NCI-H2196 treated with DMSO at 0.1 percent for 48 hours (cell line): ENCODE results near the gene SPDEF.

Source experiments
- DNase-seq: peaks from one replicate; lab custom pipeline; 2025; ENCODE audit not compliant: unreplicated experiment; lab: John Stamatoyannopoulos, UW

Gene SPDEF

DNA sequence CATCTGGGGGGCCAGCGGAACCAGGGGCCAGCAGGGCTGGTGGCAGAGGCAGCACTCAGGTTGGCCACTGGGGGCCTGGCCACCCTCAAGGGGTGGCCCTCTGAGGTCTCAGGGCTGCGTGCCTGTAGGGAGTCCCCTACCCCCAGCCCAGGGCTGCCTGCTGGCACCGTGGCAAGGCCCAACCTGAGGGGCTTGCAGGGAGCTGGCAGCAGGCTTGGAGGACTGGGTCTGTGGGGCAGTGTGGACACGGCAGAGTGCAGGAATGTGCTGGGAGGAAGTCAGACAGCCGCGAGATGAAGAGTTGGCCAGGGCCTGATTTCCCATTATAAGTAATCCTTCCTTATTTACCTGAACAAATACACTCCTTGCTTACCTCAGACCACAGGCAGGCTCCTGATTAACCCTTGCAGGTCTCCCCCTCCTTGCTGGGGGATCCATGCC lies at the start of gene SPDEF:
SPDEF (minus strand) TSS at position 299 of the 441 bp plus-strand sequence. CDS start 11,874 bp downstream, outside the sequence.
- DNase-seq, result peak; percentile 29

DNA sequence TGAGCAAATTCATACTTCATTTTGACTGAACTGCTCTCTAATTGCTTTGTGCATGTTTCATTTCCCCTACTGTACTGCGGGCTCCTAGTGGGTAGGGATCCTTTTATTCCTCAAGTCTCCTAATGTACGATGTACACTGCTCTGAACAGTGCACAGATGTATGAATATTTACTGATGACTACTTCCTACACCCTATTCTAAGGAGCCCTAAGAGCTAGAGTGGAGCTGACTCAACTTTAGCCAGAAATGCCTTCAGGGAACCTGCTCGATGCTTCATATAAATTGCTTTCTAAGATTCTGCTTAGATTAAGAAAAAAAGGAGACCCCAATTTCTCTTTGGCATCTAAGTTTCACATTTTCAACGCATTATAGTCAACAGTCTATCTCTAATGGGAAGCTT lies 47.6 kb upstream of the SPDEF start:
- no peak for DNase-seq

DNA sequence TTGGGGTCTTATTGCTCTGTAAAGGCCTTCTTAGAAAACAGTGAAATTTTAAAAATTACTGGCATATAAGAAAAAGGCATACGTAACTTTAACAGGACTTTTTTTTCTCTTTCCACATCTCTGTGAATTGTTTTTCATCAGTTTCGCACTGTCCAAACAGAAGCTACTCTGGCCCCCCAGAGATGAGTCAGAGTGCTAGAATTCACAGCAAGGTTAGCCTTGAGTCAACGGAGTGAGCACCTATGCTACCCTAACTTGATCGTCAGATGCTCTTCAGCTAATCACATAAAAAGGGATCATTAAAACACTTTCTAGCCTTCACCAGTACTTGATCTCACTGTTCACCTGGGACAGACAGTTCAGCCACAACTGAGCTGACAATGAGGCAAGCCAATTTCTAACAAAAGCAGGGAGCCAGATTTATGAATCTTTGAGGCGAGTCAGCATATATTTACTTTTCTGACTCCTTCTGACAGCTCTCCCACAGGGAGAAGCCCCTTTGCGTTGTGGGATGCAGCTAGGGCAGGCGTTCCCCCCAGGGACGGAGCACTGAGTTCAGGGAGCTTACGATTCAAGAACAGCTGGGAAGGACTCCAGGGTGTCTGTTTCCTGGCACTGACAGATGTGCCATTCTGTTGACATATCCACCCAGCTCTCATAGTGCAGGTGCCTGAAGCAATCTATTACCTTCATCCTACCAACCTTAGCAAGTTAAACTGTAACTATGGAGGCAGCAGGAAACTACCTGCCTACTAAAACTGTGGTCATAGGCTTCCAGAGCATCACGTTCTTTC lies 46.4 kb upstream of the SPDEF start:
- DNase-seq, result peak; percentile 22

GRCh38 chr6:34601706-34602105 lies 45.6 kb upstream of the SPDEF start:
- peak; percentile 45 for DNase-seq

DNA sequence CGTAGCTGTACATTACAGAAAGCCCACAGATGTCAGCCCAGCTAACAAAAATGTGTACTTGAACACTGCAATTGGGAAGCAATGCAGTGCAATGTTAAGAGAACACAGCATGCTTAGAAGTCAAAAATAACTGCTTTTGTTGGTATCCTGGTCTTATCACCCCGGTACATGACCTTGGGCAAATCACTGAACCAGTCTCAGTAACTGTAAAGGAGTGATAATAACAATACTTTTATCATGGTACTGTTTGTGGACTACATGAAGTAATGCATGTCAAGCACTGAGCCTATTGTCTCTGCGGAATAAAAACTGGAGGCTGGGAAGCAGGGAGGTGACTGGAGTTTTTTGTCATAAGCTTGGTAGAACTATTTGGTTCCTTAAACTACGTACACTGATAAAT lies 44.7 kb upstream of the SPDEF start:
- no peak for DNase-seq

DNA sequence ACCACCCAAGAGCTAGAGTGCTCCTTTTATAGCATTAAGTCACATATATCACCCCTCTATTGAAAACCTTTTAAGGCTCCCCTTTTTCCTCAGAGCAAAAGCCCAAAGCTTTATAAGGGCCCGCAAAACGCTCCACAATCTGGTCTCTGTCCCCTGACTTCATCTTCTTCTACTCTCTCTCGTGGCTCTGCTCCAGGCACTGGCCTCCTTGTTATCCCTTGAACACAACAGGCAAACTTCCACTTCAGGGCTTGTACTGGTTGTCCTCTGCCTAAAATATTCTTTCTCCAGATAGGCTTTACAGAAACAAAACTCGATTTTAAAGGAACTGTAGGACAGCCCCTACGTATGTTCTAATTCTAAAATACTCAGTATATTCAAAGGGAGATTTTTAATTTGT lies 44.0 kb upstream of the SPDEF start:
- DNase-seq, result no peak

DNA sequence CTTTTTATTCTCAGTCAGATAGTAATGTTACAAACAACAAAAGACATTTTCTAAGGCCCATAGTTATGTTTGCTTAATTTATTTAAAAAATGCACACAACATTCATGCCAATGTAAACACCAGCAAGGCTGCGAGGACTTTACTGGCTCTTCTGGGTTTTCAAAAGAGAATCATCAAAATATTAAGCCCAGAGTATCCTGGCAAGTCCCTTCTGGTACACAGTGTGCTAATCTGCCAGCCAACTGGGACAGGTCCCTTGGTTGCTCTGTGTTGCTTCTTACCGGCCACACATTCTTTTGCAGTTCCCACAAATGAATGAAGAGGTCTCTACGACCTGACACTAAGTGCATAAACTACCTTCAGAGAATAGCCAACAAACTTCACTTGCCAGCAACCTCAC lies 42.6 kb upstream of the SPDEF start:
- DNase-seq, result no peak

- no peak for DNase-seq
Measured at GRCh38 chr6:34597605-34598353, 41.6 kb upstream of the SPDEF start.

- DNase-seq, result no peak
Measured at GRCh38 chr6:34596798-34597197, 40.7 kb upstream of the SPDEF start.

DNA sequence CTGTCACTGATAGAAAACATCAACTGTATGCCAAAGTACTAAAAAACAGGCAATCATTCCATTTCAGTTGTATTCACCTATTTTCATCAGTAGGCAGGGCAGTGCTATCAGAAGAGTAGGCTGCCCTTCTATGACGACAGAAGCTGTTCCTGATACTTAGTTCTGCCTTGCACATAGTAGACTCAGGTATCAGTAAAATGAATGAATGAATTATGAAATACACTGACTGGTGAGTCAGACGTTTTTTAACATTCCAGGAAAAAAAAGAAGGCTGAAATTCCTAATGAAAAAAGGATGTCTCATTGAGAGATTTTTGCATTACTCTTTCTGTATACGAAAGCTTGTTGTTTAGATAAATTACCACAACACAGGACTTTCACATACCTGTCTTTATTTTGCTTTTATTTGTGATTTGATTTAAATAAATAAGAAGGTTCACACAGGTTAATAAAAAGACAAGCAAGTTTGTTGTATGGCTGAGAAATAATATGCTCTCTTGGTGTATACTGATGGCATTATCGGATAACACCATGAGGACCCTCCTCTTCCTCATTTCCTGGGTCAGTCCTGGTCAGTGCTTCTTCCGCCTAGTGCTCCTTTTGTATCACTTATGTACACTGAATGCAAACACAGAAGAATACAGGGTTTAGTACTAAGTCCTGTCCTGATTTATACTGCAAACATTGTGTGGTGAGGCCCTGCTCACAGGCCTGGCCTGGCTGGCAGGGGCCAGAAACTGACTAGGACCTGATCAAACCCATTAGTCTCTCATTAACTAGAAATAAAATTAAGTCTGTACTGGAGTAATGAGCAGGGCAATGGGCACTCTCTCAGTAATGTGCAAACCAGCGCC lies 39.4 kb upstream of the SPDEF start:
- no peak for DNase-seq

GRCh38 chr6:34593701-34594100 lies 37.6 kb upstream of the SPDEF start:
- DNase-seq, result no peak

DNA sequence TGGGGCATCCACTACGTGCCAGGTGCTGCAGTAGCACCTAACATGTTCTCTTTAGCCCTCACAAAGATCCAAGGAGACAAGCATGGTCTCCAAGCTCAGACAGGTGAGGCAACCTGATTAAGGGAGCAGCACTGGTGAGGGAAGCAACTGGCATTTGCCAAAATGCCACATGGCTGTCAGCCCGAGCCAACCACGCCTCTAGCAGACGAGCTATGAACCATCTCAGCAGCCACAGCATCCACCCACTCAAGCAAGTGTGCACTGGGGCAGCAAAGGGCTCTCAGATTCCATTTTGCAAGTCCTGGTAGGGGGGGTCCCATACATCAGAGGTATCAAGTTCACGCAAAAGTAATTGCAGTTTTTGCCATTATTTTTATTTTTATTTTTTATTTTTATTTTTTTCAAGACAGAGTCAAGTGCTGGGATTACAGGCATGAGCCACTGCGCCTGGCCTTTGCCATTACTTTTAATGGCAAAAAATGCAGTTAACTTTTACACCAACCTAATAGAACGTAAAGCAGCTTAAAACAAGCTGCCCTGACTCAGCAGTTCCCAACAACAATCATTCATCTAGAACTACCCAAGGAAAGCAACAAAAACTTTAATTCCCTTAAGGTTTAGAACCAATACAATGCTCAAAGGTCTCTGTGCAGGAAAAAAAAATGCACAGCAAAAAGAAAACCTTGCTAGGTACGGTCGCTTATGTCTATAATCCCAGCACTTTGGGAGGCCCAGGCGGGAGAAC lies 36.3 kb upstream of the SPDEF start:
- no peak for DNase-seq

DNA sequence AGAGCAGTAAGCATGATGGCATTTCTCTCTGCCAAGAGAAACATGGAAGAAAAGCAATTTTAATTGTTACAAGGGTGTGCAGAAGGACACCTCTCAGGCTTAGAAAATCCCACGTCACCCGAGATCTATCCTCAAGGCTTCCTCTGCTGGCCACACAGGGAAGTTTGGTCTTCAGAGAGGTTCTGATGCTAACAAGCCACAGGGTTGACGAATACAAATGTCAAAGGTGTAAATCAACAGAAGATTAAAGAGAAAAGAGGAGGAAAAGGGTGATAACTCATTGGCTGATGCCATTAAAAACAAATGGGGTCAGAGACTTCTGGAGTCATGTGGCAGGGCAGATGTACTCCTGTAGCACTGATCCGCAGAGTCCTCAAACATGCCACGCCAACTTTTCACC lies 33.6 kb upstream of the SPDEF start:
- DNase-seq, result no peak

DNA sequence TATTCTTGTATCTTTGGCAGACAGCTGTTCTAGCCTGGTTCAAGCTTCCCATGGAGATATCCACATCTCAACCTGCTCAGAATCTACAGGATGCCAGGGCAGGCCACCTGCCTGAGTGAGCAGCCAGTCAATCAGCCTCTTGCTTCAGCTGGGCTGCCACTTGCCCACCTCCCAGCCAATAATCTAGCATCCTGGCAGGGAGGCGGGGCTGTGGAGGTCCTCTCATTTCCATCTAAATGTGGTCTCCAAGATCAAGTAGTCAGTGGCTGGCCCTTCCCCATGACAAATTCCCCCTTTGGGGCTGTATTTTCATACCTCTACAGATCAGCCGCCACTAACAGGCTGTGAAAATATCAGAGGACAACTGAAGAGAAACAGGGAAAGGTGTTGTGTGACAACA lies 33.0 kb upstream of the SPDEF start:
- DNase-seq, result no peak

DNA sequence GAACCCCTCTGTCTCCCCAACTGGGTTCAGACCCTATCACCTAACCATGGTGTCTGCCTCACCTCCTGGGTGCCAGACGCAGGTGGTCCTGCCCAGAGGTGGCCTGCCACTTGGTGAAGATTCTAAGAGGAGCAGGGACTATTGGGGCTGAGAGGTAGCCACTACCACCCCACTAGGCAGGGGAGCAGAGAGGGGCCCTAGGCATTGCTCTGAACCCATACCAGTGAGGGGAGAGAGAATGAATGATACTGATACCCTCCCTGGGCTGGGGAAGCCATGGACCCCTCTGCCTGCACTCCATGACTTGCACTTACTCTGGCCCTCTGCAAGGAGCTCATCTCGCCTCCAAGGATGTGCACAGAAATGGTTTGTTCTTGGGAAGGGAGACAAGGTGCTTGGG lies 31.7 kb upstream of the SPDEF start:
- no peak for DNase-seq

DNA sequence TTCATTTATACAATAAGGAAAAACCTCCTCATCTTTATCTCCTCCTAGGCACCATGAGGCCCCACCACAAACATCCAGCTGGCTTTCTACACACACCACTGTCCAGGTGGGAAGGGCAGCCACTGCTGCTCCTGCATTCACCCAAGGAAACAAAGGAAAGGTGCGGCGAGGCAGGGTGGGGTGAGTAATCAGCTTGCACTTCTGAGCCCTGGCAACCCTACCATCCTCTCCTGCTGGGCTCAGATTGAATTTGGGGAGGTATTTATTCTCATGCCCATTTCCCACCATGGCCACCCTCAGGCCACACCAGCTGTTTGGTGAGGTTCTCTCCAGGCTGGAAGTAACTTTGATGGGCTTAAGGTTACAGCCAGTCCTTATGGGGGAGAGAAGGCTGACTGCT lies 31.2 kb upstream of the SPDEF start:
- DNase-seq, result no peak

GRCh38 chr6:34586327-34587040 lies 30.4 kb upstream of the SPDEF start:
- no peak for DNase-seq

- no peak for DNase-seq
Measured at GRCh38 chr6:34585512-34586061, 29.5 kb upstream of the SPDEF start.

GRCh38 chr6:34585108-34585507 lies 29.0 kb upstream of the SPDEF start:
- DNase-seq, result no peak

GRCh38 chr6:34584694-34585093 lies 28.6 kb upstream of the SPDEF start:
- DNase-seq, result no peak
